Parathyroid adenoma (tissue), 2 donors: ENCODE results near the gene PTPRJ.

Source experiments
- H2AFZ ChIP-seq: fragments of 300-600 bp; sonication (generic); one replicate; pipeline ENCODE4 v1.7.0; 2017; ENCODE audit warnings: antibody characterized with exemption, mild to moderate bottlenecking
- H3K27ac ChIP-seq: fragments of 300-600 bp; sonication (generic); one replicate; pipeline ENCODE4 v1.7.0; 2017
- H3K27me3 ChIP-seq: fragments of 300-600 bp; sonication (generic); one replicate; pipeline ENCODE4 v1.7.0; 2017; ENCODE audit warnings: low read length; ENCODE audit not compliant: control insufficient read depth, insufficient read depth
- H3K36me3 ChIP-seq: fragments of 300-600 bp; sonication (generic); one replicate; pipeline ENCODE4 v1.7.0; 2017; ENCODE audit warnings: low read length; ENCODE audit not compliant: control insufficient read depth, insufficient read depth
- H3K4me1 ChIP-seq: fragments of 300-600 bp; sonication (generic); one replicate; pipeline ENCODE4 v1.7.0; 2017; ENCODE audit warnings: control low read depth
- H3K4me2 ChIP-seq: fragments of 300-600 bp; sonication (generic); one replicate; pipeline ENCODE4 v1.7.0; 2017; ENCODE audit warnings: low read length
- H3K4me3 ChIP-seq: fragments of 300-600 bp; sonication (generic); one replicate; pipeline ENCODE4 v1.7.0; 2017; ENCODE audit warnings: low read depth, low read length
- H3K79me2 ChIP-seq: fragments of 300-600 bp; sonication (generic); one replicate; pipeline ENCODE4 v1.7.0; 2017; ENCODE audit warnings: control low read depth
- H3K9ac ChIP-seq: fragments of 300-600 bp; sonication (generic); one replicate; pipeline ENCODE4 v1.7.0; 2017; ENCODE audit warnings: mild to moderate bottlenecking
- H3K9me3 ChIP-seq: fragments of 300-600 bp; sonication (generic); one replicate; pipeline ENCODE4 v1.7.0; 2017; ENCODE audit warnings: low read length; ENCODE audit not compliant: control insufficient read depth
- CTCF ChIP-seq: fragments of 300-600 bp; sonication (generic); IDR thresholded peaks from one replicate; pipeline ENCODE4 v1.7.0; 2017; ENCODE audit warnings: antibody characterized with exemption, mild to moderate bottlenecking
- donor health status: primary hyperparathyroidism.

The PTPRJ gene

DNA sequence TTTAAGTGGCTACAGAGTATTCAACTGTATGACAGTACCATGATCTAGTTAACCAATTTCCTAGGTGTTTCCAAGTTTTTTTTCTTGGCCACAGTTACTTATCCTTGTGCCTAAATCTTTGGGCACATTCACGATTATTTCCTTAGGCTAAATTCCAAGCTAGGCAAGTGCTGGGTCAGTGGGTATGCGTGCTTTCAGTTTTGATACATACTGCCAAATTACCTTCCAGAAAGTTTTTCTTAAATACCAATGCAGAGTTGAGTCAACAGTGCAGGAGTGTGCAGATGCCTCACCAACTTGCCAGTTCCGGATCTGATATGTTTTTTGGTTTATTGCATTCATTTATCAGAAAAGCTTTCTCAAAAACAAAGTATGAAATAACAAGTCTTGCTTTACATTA lies 168.4 kb downstream of the PTPRJ start:
- Histone ChIP-seq H3K4me3 (no peak overlapping the region), H3K36me3 (no peaks in the 10 kb centered on the region), H3K4me1 (no peaks in the 10 kb centered on the region), H3K9me3 (no peaks in the 10 kb centered on the region), H3K27me3 (no peaks in the 10 kb centered on the region), H3K9ac (no peak overlapping the region), H3K4me2 (no peak overlapping the region), H3K27ac (no peak overlapping the region), H2AFZ (no peak overlapping the region), H3K79me2 (no peaks in the 10 kb centered on the region)
- TF ChIP-seq CTCF = no peak

DNA sequence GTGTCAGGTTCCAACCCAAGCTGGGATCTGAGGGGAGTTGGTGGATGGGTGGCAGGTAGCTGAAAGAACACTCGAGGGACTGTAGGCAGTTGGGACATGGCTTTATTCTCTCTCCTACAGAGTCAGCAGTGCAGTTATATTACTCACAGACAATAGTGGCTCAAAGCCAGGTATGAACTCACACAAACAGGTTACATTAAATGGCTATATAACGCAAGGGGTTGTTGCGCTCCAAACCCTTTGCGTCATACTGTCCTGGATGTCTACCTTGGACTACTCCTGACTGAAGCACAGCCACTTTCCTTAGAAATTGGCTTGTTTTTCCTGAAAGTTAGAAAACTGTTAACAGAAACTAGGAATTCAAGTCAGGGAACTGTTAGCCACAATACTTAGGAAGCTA lies 169.9 kb downstream of the PTPRJ start:
- TF ChIP-seq CTCF = no peak
- no peaks in the 10 kb centered on the region for H3K79me2 ChIP-seq
- H3K9me3 ChIP-seq = no peaks in the 10 kb centered on the region
- no peak overlapping the region for H3K27ac ChIP-seq
- no peaks in the 10 kb centered on the region for H3K27me3 ChIP-seq
- H3K4me1 ChIP-seq = no peaks in the 10 kb centered on the region
- H3K36me3 ChIP-seq = no peaks in the 10 kb centered on the region
- no peak overlapping the region for H3K9ac ChIP-seq
- H3K4me2 ChIP-seq = no peak overlapping the region
- no peak overlapping the region for H2AFZ ChIP-seq
- no peak overlapping the region for H3K4me3 ChIP-seq

DNA sequence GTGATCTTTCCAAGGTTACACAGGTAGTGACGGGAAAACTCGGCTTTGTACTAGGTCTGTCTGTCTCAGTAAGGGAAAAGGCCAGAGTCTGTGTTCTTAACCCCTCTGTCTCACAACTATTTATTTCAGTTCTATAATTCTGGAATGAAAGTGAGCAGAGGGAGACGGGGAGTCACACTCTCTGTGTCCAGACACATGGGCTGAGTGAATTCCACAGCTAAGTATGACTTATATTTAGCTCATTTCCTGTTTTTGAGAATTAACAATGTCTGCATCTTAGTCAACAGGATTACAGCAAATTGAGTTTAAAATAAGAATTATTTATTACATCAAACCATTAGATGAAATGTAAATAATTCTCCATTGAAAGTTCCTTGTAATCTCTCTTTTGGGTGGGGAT lies 173.8 kb downstream of the PTPRJ start:
- Histone ChIP-seq H3K27me3 (no peaks in the 10 kb centered on the region), H2AFZ (no peak overlapping the region), H3K36me3 (no peaks in the 10 kb centered on the region), H3K4me1 (no peaks in the 10 kb centered on the region), H3K9me3 (no peaks in the 10 kb centered on the region), H3K4me3 (no peak overlapping the region), H3K4me2 (no peak overlapping the region), H3K9ac (no peak overlapping the region), H3K79me2 (no peaks in the 10 kb centered on the region), H3K27ac (no peak overlapping the region)
- TF ChIP-seq CTCF = no peak

DNA sequence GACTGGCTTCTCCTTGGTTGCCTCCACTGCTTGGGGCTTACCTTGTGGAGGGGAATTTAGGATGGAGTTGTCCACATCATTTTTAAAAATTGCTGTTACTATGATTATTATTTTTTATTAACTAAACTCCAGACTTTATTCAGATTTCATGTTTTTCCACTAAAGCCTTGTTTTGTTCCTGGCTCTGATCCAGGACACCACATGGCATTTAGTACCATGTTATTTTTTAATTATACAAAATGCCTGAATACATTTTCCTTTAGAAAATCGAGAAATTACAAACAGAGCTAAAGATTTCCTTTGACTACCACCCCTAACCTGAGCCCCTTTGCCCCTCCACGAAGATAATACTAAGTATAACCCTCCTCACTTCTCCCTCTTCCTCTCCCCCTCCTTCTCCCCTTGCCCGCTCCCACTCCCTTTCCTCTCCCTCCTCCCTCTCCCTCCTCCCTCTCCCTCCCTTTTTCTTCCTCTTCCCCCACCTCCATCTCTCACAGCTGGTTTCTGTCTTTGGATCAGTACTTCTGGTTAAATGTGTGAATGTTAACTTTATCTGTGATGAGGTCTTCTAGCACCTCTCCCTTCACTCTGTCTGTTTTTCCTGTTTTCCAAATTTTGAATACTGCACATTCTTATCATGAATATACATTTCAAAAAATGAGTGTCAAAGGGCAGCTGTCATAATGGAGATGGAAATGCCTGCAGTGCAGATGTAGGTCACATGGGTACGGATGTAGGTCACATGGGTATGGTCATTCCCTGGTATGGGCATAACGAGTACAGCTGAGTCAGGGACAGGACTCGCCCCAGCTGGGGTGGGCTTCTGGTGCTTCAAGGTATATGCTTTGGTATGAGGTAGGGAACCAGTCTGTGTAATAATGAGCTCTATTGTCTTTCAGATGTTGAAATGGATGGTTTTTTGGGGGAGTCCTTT lies 181.9 kb downstream of the PTPRJ start:
- no peak overlapping the region for H3K9ac ChIP-seq
- no peaks in the 10 kb centered on the region for H3K4me1 ChIP-seq

More for the DNA sequence above, 181.9 kb downstream of the PTPRJ start:
- Histone ChIP-seq H3K79me2 (no peaks in the 10 kb centered on the region), H3K27me3 (no peaks in the 10 kb centered on the region), H3K9me3 (no peaks in the 10 kb centered on the region), H3K4me2 (no peak overlapping the region), H3K36me3 (no peaks in the 10 kb centered on the region), H3K4me3 (no peak overlapping the region), H3K27ac (no peak overlapping the region), H2AFZ (no peak overlapping the region)
- TF ChIP-seq CTCF = no peak
